Transverse colon (tissue), 4 donors: Measurements from ENCODE around the gene ENPP3.

Experiments
- EP300 ChIP-seq: sonication (generic); formaldehyde crosslinking; IDR thresholded peaks from one replicate; pipeline ENCODE4 v1.6.1; 2017; ENCODE audit warnings: antibody characterized with exemption, low read depth
- POLR2A ChIP-seq: fragments of 450-650 bp; IDR thresholded peaks from one replicate; pipeline ENCODE4 v1.6.1; 2016; ENCODE audit warnings: antibody characterized with exemption, mild to moderate bottlenecking, moderate library complexity
- POLR2AphosphoS5 ChIP-seq, 3 donors: sonication (generic); formaldehyde crosslinking; IDR thresholded peaks; one replicate each; pipeline ENCODE4 v1.6.1; 2016; ENCODE audit warnings: antibody characterized with exemption in 3 of 3
- TF ChIP-seq, protein P1 (sequence below), 5 experiments: fragments of 200-600 bp in 3 of 5; fragments of 450-650 bp in 2 of 5; sonication (generic) in 3 of 5; IDR thresholded peaks; 1 replicate in 2 of 5; 2 replicates in 3 of 5; pipeline ENCODE4 v1.5.1; 2016 to 2017; ENCODE audit warnings: antibody characterized with exemption in 5 of 5, inconsistent platforms in 3 of 5, mild to moderate bottlenecking in 2 of 5, moderate library complexity in 1 of 5

- TF ChIP-seq, protein P1, sequence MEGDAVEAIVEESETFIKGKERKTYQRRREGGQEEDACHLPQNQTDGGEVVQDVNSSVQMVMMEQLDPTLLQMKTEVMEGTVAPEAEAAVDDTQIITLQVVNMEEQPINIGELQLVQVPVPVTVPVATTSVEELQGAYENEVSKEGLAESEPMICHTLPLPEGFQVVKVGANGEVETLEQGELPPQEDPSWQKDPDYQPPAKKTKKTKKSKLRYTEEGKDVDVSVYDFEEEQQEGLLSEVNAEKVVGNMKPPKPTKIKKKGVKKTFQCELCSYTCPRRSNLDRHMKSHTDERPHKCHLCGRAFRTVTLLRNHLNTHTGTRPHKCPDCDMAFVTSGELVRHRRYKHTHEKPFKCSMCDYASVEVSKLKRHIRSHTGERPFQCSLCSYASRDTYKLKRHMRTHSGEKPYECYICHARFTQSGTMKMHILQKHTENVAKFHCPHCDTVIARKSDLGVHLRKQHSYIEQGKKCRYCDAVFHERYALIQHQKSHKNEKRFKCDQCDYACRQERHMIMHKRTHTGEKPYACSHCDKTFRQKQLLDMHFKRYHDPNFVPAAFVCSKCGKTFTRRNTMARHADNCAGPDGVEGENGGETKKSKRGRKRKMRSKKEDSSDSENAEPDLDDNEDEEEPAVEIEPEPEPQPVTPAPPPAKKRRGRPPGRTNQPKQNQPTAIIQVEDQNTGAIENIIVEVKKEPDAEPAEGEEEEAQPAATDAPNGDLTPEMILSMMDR (IDR thresholded peaks at IDR 0.05), result no peak
- TF ChIP-seq POLR2A (no peak), EP300 (no peak), POLR2AphosphoS5 (IDR thresholded peaks at IDR 0.05) (no peak)
Observed at GRCh38 chr6:131678442-131678841, 41.3 kb downstream of the ENPP3 start.
